ENCODE measurements around the gene APMAP. TPM values are rescaled to one million over a fixed set of nuclear protein-coding genes. Genes with fewer than 3 reads are reported as not detected.
A peak's percentile ranks its signal among the peaks of the same experiment; 100 is the strongest.

Gene APMAP
- total and polyA plus RNA-seq, 7 donors: 9.6 to 55.8 (median 25.7) TPM

DNA sequence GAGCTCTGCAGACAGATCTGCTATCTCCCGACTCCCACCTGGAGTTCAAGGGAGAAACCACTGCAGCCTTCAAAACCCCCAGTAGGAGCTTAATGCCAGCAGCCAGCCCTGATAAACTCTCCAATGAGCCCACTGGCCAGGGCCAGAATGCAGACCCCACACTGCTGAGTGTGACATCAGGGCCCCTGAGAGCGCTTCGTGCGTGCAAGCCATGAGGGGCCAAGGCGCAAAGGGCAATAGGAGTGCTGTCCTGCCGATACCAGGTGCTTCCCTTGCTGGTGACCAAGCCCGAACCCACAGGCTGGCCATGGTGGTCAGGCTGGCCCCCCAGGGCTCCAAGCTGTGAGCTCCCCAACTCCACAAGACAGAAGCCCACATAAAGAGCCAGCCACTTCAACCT lies 76.7 kb downstream of the APMAP start:
- peaks cover 0 to 10% (median 3%) of the 10 kb centered on the region in 4 donors for H3K4me1 ChIP-seq
- no peak overlapping the region for H3K27ac ChIP-seq
- H3K36me3 ChIP-seq: no peaks in the 10 kb centered on the region
- H3K9me3 ChIP-seq: no peaks in the 10 kb centered on the region
- WGBS, 2 donors: 92% methylated on average over 7 of the region's 7 CpGs
- DNase-seq: no peak
- intact Hi-C loops (cut with DNase I): loop anchor here (5.0 to 10.0 kb wide), 2 partner anchors 754 to 1031 kb away; no protein-coding TSS in a partner anchor
- H3K27me3 ChIP-seq: no peaks in the 10 kb centered on the region
- no peak overlapping the region for H3K4me3 ChIP-seq
- no peak for TF ChIP-seq POLR2A (IDR thresholded peaks at IDR 0.05)
- TF ChIP-seq CTCF (IDR thresholded peaks at IDR 0.05): no peak
- TF ChIP-seq POLR2AphosphoS5 (IDR thresholded peaks at IDR 0.05): no peak
- no peak for TF ChIP-seq EP300 (IDR thresholded peaks at IDR 0.05)

DNA sequence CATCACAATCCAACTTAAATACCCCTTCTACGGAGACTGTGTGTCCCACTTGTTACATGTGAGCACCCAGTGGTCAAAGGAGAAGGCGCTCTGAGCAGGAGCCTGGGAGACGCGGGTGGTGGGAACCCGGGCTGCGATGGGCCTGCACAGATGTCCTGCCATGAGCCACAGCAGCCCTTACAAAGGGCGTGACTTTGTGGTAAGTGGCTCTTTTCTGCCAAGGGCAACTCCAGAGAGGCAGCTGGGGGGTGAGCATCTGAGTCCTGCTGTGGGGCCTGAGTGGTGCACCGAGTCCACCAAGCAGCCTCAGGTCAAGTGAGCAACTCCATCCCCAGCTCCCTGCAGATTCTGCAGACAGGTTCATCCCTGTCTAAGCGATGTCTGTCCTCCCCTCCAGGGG lies 77.1 kb downstream of the APMAP start:
- Histone ChIP-seq H3K27ac (no peak overlapping the region), H3K9me3 (no peaks in the 10 kb centered on the region), H3K27me3 (no peaks in the 10 kb centered on the region), H3K4me3 (no peak overlapping the region), H3K4me1 (peaks cover 0 to 10% (median 3%) of the 10 kb centered on the region in 4 donors), H3K36me3 (no peaks in the 10 kb centered on the region)
- TF ChIP-seq CTCF (IDR thresholded peaks at IDR 0.05): no peak
- TF ChIP-seq POLR2A (IDR thresholded peaks at IDR 0.05): no peak
- no peak for TF ChIP-seq EP300 (IDR thresholded peaks at IDR 0.05)
- no peak for TF ChIP-seq POLR2AphosphoS5 (IDR thresholded peaks at IDR 0.05)
- intact Hi-C loops (cut with DNase I): loop anchor here (5.0 to 10.0 kb wide), 2 partner anchors 753 to 1031 kb away; no protein-coding TSS in a partner anchor
- DNase-seq: no peak
- WGBS, 2 donors: 92 to 95% methylated on average over 9 of the region's 9 CpGs

GRCh38 chr20:24914388-24915241 lies 77.9 kb downstream of the APMAP start:
- 74 to 75% methylated on average over 14 of the region's 14 CpGs for WGBS, 2 donors
- intact Hi-C loops (cut with DNase I): loop anchor here (5.0 to 10.0 kb wide), 2 partner anchors 752 to 1030 kb away; no protein-coding TSS in a partner anchor
- TF ChIP-seq POLR2AphosphoS5 (IDR thresholded peaks at IDR 0.05) (no peak), EP300 (IDR thresholded peaks at IDR 0.05) (no peak), CTCF (IDR thresholded peaks at IDR 0.05) (no peak), POLR2A (IDR thresholded peaks at IDR 0.05) (no peak)
- Histone ChIP-seq H3K9me3 (no peaks in the 10 kb centered on the region), H3K4me3 (no peak overlapping the region), H3K27ac (no peak overlapping the region), H3K27me3 (no peaks in the 10 kb centered on the region), H3K36me3 (no peaks in the 10 kb centered on the region), H3K4me1 (peaks cover 0 to 10% (median 3%) of the 10 kb centered on the region in 4 donors)
- DNase-seq: no peak

DNA sequence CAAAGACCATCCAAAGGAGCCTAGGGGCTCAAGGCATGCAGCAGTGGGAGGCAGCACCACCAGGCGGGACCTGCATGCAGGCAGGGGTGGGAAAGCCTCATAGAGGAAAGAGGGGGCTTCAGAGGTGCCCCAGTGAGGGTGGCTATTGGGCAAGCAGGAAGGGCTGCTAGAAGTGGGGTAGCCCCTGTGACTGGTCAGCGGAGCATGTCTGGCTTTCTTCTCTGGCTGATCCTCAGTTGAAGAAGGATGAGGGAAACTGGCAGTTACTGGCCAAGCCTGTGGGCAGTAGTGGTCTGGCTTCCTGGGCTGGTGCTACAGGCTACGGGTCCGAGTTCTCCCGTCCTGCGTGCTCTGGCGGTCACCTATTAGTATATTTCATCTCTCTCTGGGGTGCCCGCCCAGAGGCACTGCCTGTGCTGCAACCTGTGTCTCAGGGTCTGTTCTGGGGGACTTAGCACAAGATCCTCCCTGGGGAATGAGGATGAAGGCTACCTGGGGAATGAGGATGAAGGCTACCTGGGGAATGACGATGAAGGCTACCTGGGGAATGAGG lies 79.4 kb downstream of the APMAP start:
- Histone ChIP-seq H3K27me3 (no peaks in the 10 kb centered on the region), H3K4me1 (peaks cover 0 to 3% (median under 1%) of the 10 kb centered on the region in 4 donors), H3K36me3 (no peaks in the 10 kb centered on the region), H3K4me3 (no peak overlapping the region), H3K27ac (no peak overlapping the region), H3K9me3 (peaks cover 0 to 5% (median 0%) of the 10 kb centered on the region in 4 donors)
- DNase-seq: peak; percentile 35
- intact Hi-C loops (cut with DNase I): loop anchor here (10.0 kb wide), 1 partner anchor 1028 kb away; no protein-coding TSS in a partner anchor
- TF ChIP-seq CTCF (IDR thresholded peaks at IDR 0.05): no peak
- no peak for TF ChIP-seq POLR2A (IDR thresholded peaks at IDR 0.05)
- no peak for TF ChIP-seq EP300 (IDR thresholded peaks at IDR 0.05)
- no peak for TF ChIP-seq POLR2AphosphoS5 (IDR thresholded peaks at IDR 0.05)
- 91% methylated on average over 9 of the region's 9 CpGs for WGBS, 2 donors

Small RNA genes within 50 kb of the gene (small RNA-seq; reads per million reads assigned to genes)
- 0 reads per million in 3 donors for gene RNU6-1257P

Other genes with a start within 250 kb of the APMAP start
- gene CST7, start 43.5 kb downstream of the APMAP start, total RNA-seq: 1 to 10 TPM in 1 of 4 donors, under 1 TPM in 2, not detected in 1; 0.66 to 3.5 (median 0.71) TPM
- gene CST7, start 43.5 kb downstream of the APMAP start, polyA plus RNA-seq: 10 to 100 TPM in 1 of 3 donors, 1 to 10 TPM in 2; 3.9 to 10.4 (median 4.2) TPM
- gene ACSS1, start 65.4 kb upstream of the APMAP start, total RNA-seq: 10 to 100 TPM; 27.1 to 41.0 (median 30.5) TPM
- 10 to 100 TPM; 20.1 to 24.7 (median 21.0) TPM for gene ACSS1, start 65.4 kb upstream of the APMAP start, polyA plus RNA-seq
- gene VSX1, start 89.4 kb upstream of the APMAP start, total RNA-seq: not detected
- under 1 TPM in 1 of 3 donors, not detected in 2; 0.03 TPM for gene VSX1, start 89.4 kb upstream of the APMAP start, polyA plus RNA-seq
- 10 to 100 TPM; 26.0 to 48.2 (median 37.2) TPM for gene ENTPD6, start 203.0 kb upstream of the APMAP start, total RNA-seq
- gene ENTPD6, start 203.0 kb upstream of the APMAP start, polyA plus RNA-seq: 100 to 1,000 TPM in 1 of 3 donors, 10 to 100 TPM in 2; 33.0 to 117 (median 48.6) TPM